GM12801 (cell line): ENCODE data around the gene SLC25A23.

ENCODE experiments used
- TF ChIP-seq, protein P1 (sequence below): IDR thresholded peaks from one replicate; pipeline ENCODE4 v1.5.1; 2011; ENCODE audit warnings: control low read depth; ENCODE audit not compliant: insufficient read length; ENCODE audit errors: extremely low read depth

SLC25A23 gene

DNA sequence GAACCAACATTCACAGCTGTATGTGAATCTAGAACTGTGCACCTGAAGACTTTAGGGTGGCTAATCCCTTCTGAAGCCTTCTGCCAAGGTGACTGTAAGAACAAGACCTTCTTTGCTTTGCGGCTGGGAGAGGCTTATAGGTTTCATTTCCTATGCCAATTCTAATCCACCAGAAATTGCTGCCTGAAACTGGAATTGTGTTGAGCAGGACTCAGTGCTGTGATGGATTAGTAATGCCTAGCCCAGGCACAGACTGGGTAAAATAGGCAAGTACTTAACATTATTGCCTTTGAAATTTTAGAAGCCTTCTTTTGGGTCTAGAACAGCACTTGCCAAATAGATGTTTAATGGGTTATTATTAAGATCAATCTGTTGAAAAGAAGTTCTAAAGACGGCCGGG lies 11.5 kb downstream of the SLC25A23 start:
- TF ChIP-seq, protein P1, sequence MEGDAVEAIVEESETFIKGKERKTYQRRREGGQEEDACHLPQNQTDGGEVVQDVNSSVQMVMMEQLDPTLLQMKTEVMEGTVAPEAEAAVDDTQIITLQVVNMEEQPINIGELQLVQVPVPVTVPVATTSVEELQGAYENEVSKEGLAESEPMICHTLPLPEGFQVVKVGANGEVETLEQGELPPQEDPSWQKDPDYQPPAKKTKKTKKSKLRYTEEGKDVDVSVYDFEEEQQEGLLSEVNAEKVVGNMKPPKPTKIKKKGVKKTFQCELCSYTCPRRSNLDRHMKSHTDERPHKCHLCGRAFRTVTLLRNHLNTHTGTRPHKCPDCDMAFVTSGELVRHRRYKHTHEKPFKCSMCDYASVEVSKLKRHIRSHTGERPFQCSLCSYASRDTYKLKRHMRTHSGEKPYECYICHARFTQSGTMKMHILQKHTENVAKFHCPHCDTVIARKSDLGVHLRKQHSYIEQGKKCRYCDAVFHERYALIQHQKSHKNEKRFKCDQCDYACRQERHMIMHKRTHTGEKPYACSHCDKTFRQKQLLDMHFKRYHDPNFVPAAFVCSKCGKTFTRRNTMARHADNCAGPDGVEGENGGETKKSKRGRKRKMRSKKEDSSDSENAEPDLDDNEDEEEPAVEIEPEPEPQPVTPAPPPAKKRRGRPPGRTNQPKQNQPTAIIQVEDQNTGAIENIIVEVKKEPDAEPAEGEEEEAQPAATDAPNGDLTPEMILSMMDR, result no peak

DNA sequence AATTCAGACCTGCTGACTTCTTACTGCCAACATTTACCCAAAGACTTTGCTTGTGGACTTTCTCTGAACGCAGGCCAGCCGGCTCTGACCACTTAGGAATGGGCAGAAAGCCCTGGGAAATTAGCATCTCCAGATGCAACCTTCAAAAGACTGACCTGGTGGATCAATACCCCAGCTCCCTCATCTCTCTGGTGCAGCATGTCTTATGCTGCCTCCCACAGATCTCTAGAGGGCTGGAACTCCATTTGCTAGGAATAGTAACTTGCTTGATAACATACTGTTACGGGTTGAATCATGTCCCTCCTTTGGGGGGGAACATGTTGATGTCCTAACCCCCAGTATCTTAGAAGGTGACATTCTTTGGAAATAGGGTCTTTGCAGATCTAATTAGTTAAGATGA lies 13.1 kb downstream of the SLC25A23 start:
- TF ChIP-seq, protein P1, result no peak

DNA sequence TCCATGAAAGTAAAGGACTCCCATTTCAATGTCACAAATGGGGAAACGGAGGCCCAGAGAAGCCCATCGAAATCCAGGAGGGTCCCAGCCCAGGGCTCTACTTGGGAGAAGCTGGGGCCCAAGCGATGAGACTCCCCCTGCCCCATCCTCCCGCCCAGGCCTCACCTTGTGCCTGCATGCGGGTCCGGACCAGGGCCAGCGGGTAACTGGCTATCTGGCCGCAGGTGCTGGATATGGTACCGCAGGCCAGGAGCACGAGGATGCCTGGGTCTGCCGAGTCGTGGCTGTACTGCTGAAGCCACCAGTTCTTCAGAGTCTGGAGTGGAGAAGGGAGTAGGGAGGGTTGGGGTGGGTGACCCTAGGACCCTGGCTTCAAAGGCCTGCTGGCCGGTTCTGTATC lies 15.6 kb downstream of the SLC25A23 start:
- TF ChIP-seq, protein P1, result no peak

DNA sequence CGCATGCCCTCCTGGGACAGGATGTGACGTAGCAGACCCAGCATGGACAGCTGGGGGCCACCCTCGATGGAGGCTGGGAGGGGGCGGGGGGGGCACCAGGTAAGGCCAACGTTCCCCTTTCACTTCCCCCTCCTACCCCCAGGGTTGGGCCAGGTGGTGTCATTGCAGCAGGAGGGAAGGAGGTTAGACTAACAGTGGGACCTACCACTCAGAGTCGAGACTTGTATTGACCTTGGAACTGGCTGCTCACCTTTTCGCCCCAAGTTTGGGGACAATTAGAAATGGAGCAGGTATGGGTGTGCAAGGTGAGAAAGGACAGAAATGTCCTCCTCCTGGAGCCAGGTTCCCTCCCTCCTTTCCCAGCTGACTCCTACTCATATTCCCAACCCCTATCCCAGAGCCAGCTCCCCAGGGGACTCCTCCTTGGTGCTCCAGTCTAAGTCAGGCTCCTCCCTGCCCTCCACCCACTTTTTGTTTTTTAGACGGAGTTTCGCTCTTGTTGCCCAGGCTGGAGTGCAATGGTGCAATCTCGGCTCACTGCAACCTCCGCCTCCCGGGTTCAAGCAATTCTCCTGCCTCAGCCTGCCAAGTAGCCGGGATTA lies 17.4 kb downstream of the SLC25A23 start:
- TF ChIP-seq, protein P1, result no peak

DNA sequence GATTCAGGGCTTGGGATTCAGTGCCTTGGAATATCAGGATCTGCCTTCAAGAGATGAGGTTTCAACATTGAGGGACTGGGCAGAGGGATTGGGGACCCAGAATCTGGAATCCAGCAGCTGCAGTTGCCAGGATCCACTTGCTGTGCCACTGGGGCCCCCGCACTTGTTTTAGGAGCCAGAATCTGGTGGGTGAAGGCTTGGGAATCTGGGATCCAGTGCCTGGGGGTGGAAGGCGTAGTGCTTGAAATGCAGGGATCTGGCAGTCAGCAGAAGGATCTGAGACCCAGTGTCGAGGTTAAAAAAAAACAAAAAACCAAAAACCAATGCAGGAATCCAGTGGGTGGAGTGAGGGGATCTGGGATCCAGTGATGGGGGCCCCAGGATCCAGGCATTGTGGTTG lies 18.7 kb downstream of the SLC25A23 start:
- TF ChIP-seq, protein P1, result no peak

DNA sequence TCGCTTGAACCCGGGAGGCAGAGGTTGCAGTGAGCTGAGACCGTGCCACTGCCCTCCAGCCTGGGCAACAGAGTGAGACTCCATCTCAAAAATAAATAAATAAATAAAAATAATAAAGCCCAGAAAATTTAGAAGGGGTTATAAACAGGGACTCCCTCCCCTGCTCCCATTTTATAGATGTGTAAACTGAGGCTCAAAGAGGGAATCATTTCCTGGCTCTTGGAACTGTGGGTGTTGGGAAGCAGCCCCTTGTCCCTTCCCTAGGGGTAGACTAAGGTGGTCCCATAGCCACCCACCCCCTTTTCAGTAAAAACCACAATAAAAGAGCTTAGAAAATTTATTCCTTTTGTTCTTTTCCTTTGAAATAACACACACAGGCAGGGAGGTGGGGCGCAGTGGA lies 19.8 kb downstream of the SLC25A23 start:
- TF ChIP-seq, protein P1, result no peak

DNA sequence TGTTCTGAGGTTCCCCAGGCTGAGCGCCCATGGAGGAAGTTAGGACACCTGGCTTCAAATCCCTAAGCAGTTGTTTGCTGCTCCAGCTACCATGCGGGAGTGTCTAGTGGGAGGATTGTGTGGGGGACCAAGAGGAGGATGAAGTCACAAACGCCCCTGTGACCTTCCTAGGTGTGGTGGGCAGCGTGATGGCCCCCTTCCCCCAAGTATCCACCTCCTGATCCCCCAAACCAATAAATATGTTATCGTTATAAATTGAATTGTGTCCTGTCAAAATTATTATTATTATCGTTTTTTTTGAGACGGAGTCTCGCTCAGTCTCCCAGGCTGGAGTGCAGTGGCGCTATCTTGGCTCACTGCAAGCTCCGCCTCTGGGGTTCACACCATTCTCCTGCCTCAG lies 25.9 kb downstream of the SLC25A23 start, which contains the start of gene SLC25A41:
Gene SLC25A41, minus strand, starts transcription at position 101 of the 400 bp plus-strand sequence. Its CDS starts 70 bp downstream, at position 31.
- TF ChIP-seq, protein P1, result no peak
